Measurements from ENCODE around the gene TCEA3. TPM values are rescaled to one million over a fixed set of nuclear protein-coding genes. Genes with fewer than 3 reads are reported as not detected.

TCEA3 gene
- total RNA-seq, 1 donor from 2014 or later: 4.0 TPM

DNA sequence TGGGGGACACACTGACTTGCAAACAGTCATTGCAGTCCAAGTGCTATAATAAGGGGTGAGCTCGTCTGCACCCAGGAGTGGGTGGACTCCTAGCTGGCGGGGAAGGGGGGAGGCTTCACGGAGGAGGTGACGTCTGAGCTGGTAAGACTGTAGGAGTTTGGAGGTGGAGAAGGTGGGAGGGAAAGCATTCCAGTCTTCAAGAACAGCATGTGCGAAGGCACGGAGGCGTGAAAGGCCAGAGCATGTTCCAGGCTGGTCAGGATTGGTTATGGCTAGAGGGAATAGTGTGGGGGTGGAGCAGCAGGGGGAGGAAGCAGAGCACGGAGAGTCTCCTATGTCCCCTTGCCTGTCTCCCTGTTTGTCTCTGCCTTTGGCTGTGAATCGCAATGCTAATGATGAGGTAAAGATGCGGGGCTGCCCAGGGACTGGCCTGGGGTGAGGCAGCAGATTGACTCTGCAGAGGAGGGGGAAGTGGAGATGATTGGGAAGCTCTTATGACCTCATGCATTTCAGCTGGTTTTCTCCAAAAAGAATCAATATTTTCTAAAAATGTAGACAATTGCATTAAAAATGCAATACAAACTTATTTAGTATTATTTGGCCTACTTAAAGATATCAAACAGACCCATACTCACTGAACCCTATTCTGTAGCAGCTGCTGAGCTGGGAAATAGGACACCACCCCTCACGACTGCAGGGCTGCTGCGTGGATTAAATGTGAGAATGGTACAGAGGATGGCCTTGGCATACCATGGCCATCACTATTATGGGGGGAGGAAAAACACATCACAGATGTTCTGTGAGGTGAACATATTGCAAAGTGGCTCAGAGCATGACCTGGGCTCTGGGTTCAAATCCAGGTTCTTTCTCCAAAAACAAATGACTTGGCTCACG is 52.3 kb downstream of the TCEA3 start:
- DNase-seq (ENCODE audit: extremely low spot score, unreplicated experiment): no peak
- Mint-ChIP-seq H3K4me3 (ENCODE audit: unreplicated experiment) (no peak overlapping the region), H3K27ac (ENCODE audit: unreplicated experiment) (no peak overlapping the region), H3K27me3 (ENCODE audit: unreplicated experiment) (no peaks in the 10 kb centered on the region), H3K4me1 (ENCODE audit: unreplicated experiment) (peaks cover 36% of the 10 kb centered on the region), H3K36me3 (ENCODE audit: unreplicated experiment) (peaks cover 5% of the 10 kb centered on the region), H3K9me3 (ENCODE audit: unreplicated experiment) (no peaks in the 10 kb centered on the region)
- TF ChIP-seq, protein P1, sequence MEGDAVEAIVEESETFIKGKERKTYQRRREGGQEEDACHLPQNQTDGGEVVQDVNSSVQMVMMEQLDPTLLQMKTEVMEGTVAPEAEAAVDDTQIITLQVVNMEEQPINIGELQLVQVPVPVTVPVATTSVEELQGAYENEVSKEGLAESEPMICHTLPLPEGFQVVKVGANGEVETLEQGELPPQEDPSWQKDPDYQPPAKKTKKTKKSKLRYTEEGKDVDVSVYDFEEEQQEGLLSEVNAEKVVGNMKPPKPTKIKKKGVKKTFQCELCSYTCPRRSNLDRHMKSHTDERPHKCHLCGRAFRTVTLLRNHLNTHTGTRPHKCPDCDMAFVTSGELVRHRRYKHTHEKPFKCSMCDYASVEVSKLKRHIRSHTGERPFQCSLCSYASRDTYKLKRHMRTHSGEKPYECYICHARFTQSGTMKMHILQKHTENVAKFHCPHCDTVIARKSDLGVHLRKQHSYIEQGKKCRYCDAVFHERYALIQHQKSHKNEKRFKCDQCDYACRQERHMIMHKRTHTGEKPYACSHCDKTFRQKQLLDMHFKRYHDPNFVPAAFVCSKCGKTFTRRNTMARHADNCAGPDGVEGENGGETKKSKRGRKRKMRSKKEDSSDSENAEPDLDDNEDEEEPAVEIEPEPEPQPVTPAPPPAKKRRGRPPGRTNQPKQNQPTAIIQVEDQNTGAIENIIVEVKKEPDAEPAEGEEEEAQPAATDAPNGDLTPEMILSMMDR (IDR thresholded peaks at IDR 0.05): no peak

DNA sequence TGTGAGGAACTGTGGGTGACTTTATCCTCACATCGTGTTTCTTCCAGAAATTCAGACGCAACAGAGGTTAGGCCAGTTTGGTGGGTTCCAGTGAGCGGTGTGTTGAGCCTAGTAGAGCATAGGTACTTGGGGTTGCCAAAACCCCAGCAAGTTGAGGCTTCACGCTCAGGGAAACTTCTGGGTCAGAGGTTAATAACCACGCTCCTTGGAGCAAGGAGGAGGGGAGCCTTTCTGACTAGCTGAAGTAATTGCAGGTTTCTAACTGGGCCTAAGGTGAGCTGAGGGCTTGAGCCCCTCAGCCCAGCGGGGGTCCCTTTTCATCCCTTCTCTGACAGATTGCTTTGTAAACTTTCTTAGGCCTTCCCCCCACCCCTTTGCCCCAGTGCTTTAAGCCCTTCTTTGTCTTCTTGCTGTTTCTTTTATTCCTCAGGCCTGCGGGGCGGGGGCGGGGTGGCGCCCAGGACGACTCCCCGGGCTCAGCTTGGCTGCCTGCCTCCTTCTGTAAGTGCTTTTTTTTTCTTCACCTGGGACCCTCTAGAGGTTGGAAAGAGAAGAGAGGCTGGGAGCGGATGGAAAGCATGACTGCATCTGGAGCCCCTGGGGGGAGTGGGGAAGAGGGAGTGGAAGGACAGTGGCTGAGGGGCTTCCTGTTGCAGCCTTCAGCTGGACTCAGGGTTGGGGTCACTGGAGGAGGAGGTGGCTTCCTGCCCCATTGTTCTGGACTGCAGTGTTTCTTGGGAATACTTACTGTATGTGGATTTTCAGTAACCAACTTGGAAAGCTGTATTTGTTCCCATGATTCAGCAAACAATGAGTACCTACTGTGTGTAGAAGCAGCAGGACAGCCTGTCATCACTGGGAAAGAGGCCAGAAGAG is 53.6 kb downstream of the TCEA3 start:
- peaks cover 42% of the 10 kb centered on the region for H3K4me1 Mint-ChIP-seq (ENCODE audit: unreplicated experiment)
- H3K27ac Mint-ChIP-seq (ENCODE audit: unreplicated experiment): peak overlapping the region; percentile 98

DNA sequence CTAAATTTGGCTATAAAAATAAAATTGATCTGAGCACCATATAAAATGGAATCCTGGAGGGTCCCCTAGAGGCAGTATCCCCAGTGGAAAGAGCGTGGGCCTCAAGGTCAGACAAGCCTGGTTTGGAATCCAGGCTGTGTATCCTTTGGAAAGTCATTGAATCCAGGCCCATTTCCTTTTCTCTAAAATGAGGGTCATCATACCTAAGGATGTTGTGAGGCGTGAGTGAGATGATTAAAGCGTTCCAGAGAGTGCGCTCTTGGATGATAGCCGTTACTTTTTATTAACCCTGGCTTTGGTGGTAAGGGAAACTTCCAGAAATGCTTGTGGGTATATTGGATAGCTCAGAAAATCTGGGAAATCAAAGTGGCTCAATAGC is 54.2 kb downstream of the TCEA3 start:
- DNase-seq (ENCODE audit: extremely low spot score, unreplicated experiment): no peak
- H3K27ac Mint-ChIP-seq (ENCODE audit: unreplicated experiment): peak overlapping the region; percentile 98
- H3K27me3 Mint-ChIP-seq (ENCODE audit: unreplicated experiment): no peaks in the 10 kb centered on the region
- H3K9me3 Mint-ChIP-seq (ENCODE audit: unreplicated experiment): peaks cover 9% of the 10 kb centered on the region
- peaks cover 21% of the 10 kb centered on the region for H3K36me3 Mint-ChIP-seq (ENCODE audit: unreplicated experiment)
- peaks cover 42% of the 10 kb centered on the region for H3K4me1 Mint-ChIP-seq (ENCODE audit: unreplicated experiment)
- TF ChIP-seq, protein P1 (IDR thresholded peaks at IDR 0.05): no peak
- peak overlapping the region; percentile 95 for H3K4me3 Mint-ChIP-seq (ENCODE audit: unreplicated experiment)

More for the DNA sequence above, 53.6 kb downstream of the TCEA3 start:
- peaks cover 6% of the 10 kb centered on the region for H3K9me3 Mint-ChIP-seq (ENCODE audit: unreplicated experiment)
- H3K27me3 Mint-ChIP-seq (ENCODE audit: unreplicated experiment): no peaks in the 10 kb centered on the region
- H3K36me3 Mint-ChIP-seq (ENCODE audit: unreplicated experiment): peaks cover 17% of the 10 kb centered on the region
- DNase-seq (ENCODE audit: extremely low spot score, unreplicated experiment): no peak
- TF ChIP-seq, protein P1 (IDR thresholded peaks at IDR 0.05): no peak
- H3K4me3 Mint-ChIP-seq (ENCODE audit: unreplicated experiment): peak overlapping the region; percentile 95

DNA sequence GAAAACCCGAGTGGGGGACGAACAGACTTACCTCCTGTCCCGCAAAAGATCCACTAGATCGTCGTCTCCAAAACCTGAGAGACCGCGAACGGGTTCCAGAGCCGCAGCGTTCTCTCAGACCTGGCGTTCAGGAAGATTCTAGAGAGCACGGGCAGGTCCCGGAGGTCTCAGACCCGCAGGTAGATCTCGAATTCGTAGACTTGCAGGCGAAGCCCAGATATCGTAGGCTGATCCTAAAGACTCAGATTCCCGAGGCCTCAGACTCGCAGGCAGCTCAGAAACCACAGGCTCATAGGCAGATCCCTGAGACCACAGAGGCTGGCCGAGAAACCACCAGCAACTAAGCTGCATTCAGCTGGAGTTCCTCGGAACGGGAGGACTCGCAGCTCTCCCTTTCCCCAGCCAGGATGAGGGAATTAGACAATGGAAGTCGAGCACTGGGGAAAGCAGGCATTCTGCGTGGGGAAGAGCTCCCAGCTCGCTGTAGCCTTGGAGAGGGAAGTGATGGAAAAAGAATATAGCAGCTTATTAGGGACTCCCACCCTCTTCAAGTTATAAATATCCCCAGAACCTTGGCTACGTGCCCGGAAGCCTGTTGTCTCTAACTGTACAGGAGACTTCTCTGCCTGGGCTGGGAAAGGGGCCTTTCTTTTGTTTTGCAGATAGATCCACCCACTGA is 55.1 kb downstream of the TCEA3 start, which contains the start of gene ZNF436:
Gene ZNF436 (minus strand): TSS at position 502 of the 679 bp plus-strand sequence. CDS start 1,831 bp downstream, outside the sequence.
- H3K36me3 Mint-ChIP-seq (ENCODE audit: unreplicated experiment): peaks cover 27% of the 10 kb centered on the region
- DNase-seq (ENCODE audit: extremely low spot score, unreplicated experiment): peak; percentile 89
- TF ChIP-seq, protein P1 (IDR thresholded peaks at IDR 0.05): no peak
- H3K27ac Mint-ChIP-seq (ENCODE audit: unreplicated experiment): peak within 1 kb of the TSS; percentile 98
- H3K4me1 Mint-ChIP-seq (ENCODE audit: unreplicated experiment): peaks cover 42% of the 10 kb centered on the region
- H3K27me3 Mint-ChIP-seq (ENCODE audit: unreplicated experiment): no peaks in the 10 kb centered on the region
- H3K4me3 Mint-ChIP-seq (ENCODE audit: unreplicated experiment): peak within 1 kb of the TSS; percentile 95
- peaks cover 9% of the 10 kb centered on the region for H3K9me3 Mint-ChIP-seq (ENCODE audit: unreplicated experiment)
